SU-DHL-6 (cell line): Measurements from ENCODE around the gene EPB41L4B.

Experiments
- H2AFZ ChIP-seq: fragments of 200-600 bp; sonication (generic); 2 replicates; pipeline ENCODE4 v1.6.1; 2014; ENCODE audit warnings: low read depth, mild to moderate bottlenecking, moderate library complexity, mixed read lengths, antibody characterized with exemption, low read length; ENCODE audit not compliant: severe bottlenecking
- H3F3A ChIP-seq: fragments of 200-600 bp; shearing (Covaris generic); 2 replicates; pipeline ENCODE4 v1.6.0; 2016; ENCODE audit warnings: antibody characterized with exemption, mild to moderate bottlenecking; ENCODE audit not compliant: insufficient read depth
- H3K27ac ChIP-seq: fragments of 200-600 bp; sonication (generic); 2 replicates; pipeline ENCODE4 v1.5.1; 2016; ENCODE audit warnings: low read depth, mild to moderate bottlenecking, low read length, moderate library complexity, mixed read lengths
- H3K27me3 ChIP-seq: fragments of 200-600 bp; sonication (generic), shearing (Covaris generic); 2 replicates; pipeline ENCODE4 v1.6.0; 2014; ENCODE audit warnings: mild to moderate bottlenecking, low read length
- H3K36me3 ChIP-seq: fragments of 200-600 bp; sonication (generic); 2 replicates; pipeline ENCODE4 v1.6.1; 2014; ENCODE audit warnings: mild to moderate bottlenecking, low read length, mixed read lengths
- H3K4me2 ChIP-seq: fragments of 300-600, 200-600 bp; shearing (Covaris generic), sonication (generic); 2 replicates; pipeline ENCODE4 v1.6.0; 2014; ENCODE audit warnings: low read length, low read depth, mild to moderate bottlenecking; ENCODE audit not compliant: poor library complexity, severe bottlenecking
- H3K4me3 ChIP-seq: fragments of 200-600 bp; sonication (generic); 2 replicates; pipeline ENCODE4 v1.5.1; 2014; ENCODE audit warnings: antibody characterized with exemption, low read length, mild to moderate bottlenecking, mixed read lengths; ENCODE audit not compliant: insufficient read depth, poor library complexity, severe bottlenecking
- H3K79me2 ChIP-seq: fragments of 200-600 bp; sonication (generic); 2 replicates; pipeline ENCODE4 v1.6.1; 2014; ENCODE audit warnings: mild to moderate bottlenecking, low read length, moderate library complexity; ENCODE audit not compliant: insufficient read depth
- H3K9ac ChIP-seq: fragments of 200-600 bp; sonication (generic); 2 replicates; pipeline ENCODE4 v1.7.0; 2014; ENCODE audit warnings: mild to moderate bottlenecking, low read length
- H3K9me2 ChIP-seq: fragments of 200-600 bp; sonication (generic); replicated peaks from 2 replicates; pipeline ENCODE4 v1.6.1; 2014; ENCODE audit warnings: low read length; ENCODE audit not compliant: insufficient read depth
- H3K9me3 ChIP-seq: fragments of 200-600 bp; sonication (generic); 2 replicates; pipeline ENCODE4 v1.6.1; 2014; ENCODE audit warnings: low read length, mixed read lengths; ENCODE audit not compliant: insufficient read depth
- H4K20me1 ChIP-seq: fragments of 200-600 bp; sonication (generic); 2 replicates; pipeline ENCODE4 v1.6.1; 2014; ENCODE audit warnings: low read depth, mild to moderate bottlenecking, antibody characterized with exemption, low read length, moderate library complexity, mixed read lengths
- CTCF ChIP-seq: fragments of 200-600 bp; sonication (generic); IDR thresholded peaks from one replicate; pipeline ENCODE4 v1.5.1; 2017; ENCODE audit warnings: antibody characterized with exemption, mild to moderate bottlenecking, low read length, moderate library complexity; ENCODE audit not compliant: insufficient read depth, poor library complexity, severe bottlenecking
- EZH2phosphoT487 ChIP-seq: fragments of 200-600 bp; sonication (generic), shearing (Covaris generic); conservative IDR thresholded peaks from 2 replicates; pipeline ENCODE4 v1.6.1; 2018; ENCODE audit warnings: mild to moderate bottlenecking, antibody characterized with exemption, low read length, moderate library complexity, mixed read lengths

Gene EPB41L4B

GRCh38 chr9:109270441-109270840 is 50.4 kb downstream of the EPB41L4B start:
- Histone ChIP-seq H3K27me3 (no peaks in the 10 kb centered on the region), H3F3A (no peaks in the 10 kb centered on the region), H4K20me1 (no peaks in the 10 kb centered on the region), H3K9me2 (no peaks in the 10 kb centered on the region), H3K9ac (no peak overlapping the region), H3K36me3 (no peaks in the 10 kb centered on the region), H3K4me2 (no peak overlapping the region), H3K27ac (no peak overlapping the region), H2AFZ (no peak overlapping the region), H3K9me3 (peaks cover 10% of the 10 kb centered on the region; the same call in 1 of the 2 replicates), H3K4me3 (no peak overlapping the region), H3K79me2 (no peaks in the 10 kb centered on the region)
- no peak for TF ChIP-seq EZH2phosphoT487
- no peak for TF ChIP-seq CTCF

- TF ChIP-seq EZH2phosphoT487 (no peak), CTCF (no peak)
- H3K4me3 ChIP-seq, result no peak overlapping the region
Measured at GRCh38 chr9:109269839-109270238, 51.0 kb downstream of the EPB41L4B start.

GRCh38 chr9:109269081-109269480 is 51.8 kb downstream of the EPB41L4B start:
- H3K9me2 ChIP-seq, result no peaks in the 10 kb centered on the region
- no peaks in the 10 kb centered on the region for H3K36me3 ChIP-seq
- H2AFZ ChIP-seq, result no peak overlapping the region
- no peaks in the 10 kb centered on the region for H4K20me1 ChIP-seq
- TF ChIP-seq CTCF (no peak), EZH2phosphoT487 (no peak)
- H3K79me2 ChIP-seq, result no peaks in the 10 kb centered on the region
- H3K27me3 ChIP-seq, result no peaks in the 10 kb centered on the region
- H3K4me3 ChIP-seq, result no peak overlapping the region
- peaks cover 10% of the 10 kb centered on the region; the same call in 1 of the 2 replicates for H3K9me3 ChIP-seq
- no peak overlapping the region for H3K4me2 ChIP-seq
- H3K27ac ChIP-seq, result no peak overlapping the region
- no peaks in the 10 kb centered on the region for H3F3A ChIP-seq
- H3K9ac ChIP-seq, result no peak overlapping the region

More at GRCh38 chr9:109269839-109270238, 51.0 kb downstream of the EPB41L4B start:
- Histone ChIP-seq H3K9me3 (peaks cover 10% of the 10 kb centered on the region; the same call in 1 of the 2 replicates), H2AFZ (no peak overlapping the region), H3K79me2 (no peaks in the 10 kb centered on the region), H4K20me1 (no peaks in the 10 kb centered on the region), H3K9me2 (no peaks in the 10 kb centered on the region), H3K36me3 (no peaks in the 10 kb centered on the region), H3K27me3 (no peaks in the 10 kb centered on the region), H3K4me2 (no peak overlapping the region), H3F3A (no peaks in the 10 kb centered on the region), H3K27ac (no peak overlapping the region), H3K9ac (no peak overlapping the region)
